HG03439 (cell line): ENCODE data around the gene ANKRD11.

Source experiments
- ATAC-seq: cut with Tn5 transposase; IDR thresholded peaks from one replicate; pipeline ENCODE4 v1.9.1; 2021; ENCODE audit warnings: mild to moderate bottlenecking, moderate library complexity; ENCODE audit not compliant: unreplicated experiment

ANKRD11 gene

DNA sequence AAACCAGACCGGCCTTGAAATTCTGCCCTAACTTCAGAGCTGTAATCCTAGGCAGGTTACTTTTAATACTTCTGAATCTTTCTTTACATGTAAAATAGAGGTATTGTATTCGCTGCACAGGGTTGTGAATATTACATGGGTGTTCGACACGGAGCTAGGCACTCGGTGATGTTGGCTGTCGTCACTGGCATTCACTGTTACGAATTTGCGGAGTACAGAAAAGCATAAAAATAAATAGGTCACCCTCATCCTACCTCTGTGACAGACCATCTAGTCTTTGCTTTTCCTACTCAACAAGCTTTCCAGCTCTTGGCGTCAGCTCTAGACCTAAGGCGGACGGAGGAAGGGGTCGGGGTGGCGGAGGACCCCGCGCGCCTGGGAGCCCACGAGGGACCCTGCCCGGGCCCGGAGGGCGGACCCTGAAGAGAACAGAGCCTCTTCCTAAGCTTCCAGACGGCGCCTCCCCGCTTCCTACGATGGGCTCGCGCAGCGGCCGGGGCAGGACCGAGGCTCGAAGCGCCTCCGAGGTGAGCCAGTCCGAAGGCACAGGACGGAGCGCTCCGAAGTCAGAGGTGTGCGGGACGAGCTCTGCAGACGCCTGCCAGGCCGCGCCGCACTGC is 17.0 kb upstream of the ANKRD11 start:
- peak; percentile 14 for ATAC-seq

DNA sequence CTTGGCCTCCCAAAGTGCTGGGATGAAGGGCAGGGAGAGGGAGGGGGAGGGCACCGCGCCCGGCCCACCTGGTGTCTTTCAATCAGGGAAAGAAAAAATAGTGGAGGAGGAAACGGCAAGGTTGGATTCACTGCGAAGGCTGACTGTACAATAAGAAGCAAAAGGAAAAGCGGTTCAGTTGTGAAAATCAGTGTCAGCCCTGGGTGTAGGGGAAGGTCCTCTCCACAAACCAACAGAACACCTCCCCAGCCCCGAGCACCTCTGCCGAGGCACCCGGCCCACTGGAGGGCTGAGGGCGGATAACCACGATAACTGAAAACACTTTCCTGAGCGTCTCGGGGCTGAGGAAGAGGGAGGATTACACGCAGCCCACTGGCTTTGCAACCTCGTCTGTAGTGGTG is 16.4 kb upstream of the ANKRD11 start:
- no peak for ATAC-seq

DNA sequence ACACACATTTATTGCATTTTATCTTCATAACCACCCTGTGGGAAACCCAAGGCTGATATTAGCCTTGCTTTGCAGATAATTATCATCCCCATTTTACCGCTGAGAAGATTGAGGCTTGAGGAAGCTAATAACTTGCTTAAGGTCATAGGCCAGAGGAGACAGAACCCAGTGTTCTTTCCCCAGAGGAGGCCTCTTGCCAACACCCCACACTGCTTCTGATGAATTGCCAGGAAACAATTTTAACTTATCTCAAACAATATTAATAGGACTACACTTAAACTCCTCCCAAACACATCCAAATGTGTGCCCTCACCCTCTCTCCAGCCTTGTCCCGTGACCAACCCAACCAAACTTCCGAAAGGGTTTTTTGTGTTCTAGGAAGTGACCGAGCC is 15.7 kb upstream of the ANKRD11 start:
- ATAC-seq = no peak

DNA sequence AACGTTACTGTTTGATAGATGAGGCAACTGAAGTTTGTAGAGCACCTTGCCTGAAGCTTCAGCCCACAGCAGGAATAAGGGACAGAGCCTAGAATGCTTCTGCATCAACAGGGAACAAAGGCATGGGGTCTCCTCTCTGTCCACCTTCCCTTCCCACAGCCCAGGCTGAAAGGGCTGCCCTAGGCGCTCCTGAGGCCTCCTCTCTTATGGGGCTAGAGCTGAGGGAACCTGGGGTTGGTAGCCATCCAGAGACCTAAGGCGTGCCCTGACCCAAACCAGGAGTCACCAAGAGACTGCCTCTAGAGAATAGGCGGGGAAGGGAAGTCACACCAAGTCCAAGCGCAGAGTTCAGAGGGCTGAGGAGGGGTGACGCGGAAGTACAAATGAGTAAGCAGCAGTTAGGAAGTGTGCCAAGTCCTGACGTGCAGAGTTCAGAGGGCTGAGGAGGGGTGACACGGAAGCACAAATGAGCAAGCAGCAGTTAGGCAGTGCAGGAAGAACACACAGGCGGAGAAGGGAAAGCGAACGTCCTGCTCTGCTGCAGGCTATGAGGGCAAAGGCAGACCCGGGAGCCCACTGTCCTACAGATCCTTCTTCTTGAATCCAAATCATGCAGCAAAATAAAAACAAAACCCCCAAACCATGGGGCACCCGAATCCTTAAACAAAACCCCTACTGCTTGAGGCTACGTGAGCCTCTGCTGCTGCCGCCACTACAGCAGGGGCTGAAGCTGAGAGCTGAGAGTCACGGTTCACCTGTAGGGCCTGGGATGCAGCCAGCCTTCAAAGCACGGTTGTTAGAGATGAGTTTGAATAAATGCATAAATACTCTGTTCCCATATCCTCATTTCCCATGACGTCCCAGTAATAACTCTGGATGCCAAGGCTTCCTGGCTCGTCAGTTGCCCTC is 15.1 kb upstream of the ANKRD11 start:
- ATAC-seq = no peak

DNA sequence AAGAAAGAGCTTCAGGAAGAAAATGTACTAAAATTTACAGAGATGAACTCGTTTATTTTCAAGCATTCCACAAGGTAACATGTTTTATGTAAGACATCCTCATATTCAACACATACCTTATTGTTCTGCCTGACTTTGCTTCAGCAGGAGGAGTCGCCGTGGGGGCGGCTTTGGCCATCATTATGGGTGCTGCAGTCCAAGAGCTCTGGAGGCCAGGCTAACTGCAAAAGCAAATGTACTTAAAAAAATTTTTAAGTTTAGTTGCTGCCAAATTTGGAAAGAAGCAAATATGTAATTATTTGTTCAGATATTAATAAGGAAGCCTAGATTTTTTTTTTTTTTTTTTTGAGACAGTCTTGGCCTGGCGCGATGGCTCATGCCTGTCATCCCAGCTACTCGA is 13.7 kb upstream of the ANKRD11 start:
- no peak for ATAC-seq

DNA sequence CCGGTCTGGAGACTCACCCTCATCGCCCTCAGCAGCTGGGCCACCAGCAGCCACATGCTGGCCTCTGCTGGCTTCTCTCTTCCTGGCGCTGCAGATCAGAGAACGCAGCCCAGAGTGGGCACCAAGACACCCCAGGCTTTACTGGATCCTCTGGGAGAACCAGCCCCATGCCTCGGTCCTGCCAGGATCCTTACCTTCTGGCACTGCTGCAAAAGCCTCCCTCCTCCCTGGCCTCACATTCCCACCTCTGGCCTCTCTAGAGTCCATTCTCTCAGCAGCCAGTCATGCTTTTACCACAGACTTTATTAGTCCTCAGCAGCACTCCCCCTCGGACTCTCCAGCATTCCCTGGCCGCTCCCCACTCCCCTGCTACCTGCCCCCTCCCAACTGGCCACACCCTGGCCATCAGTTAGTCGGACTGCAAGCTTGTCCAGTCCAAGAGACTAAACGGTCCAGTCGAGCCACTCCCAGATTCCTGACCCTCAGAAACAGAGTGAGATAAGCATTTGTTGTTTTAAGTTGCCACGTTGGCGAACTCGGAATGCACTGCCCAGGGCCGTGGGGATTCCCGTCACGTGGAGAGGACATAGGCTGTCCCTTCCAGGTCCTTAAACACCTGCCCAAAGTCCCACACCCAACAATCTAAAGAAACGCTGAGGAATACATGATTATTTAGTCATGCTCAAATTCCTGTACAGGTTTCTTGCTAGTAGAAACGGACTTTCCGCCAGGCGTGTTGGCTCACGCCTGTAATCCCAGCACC is 11.9 kb upstream of the ANKRD11 start:
- ATAC-seq = no peak

DNA sequence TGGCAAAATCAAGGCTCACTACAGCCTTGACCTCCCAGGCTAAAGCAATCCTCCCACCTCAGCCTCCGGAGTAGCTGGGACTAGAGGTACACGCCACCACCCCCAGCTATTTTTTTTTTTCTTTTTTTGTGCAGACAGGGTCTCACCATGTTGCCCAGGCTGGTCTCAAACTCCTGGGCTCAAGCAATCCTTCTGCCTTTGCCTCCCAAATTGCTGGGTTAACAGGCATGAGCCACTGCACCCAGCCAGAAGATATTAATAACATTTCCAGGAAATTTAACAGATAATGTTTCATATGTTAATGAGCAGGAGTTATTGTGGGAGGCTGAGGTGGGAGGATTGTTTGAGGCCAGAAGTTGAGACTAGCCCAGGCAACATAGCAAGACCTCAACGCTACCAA is 9.4 kb upstream of the ANKRD11 start:
- ATAC-seq = no peak

DNA sequence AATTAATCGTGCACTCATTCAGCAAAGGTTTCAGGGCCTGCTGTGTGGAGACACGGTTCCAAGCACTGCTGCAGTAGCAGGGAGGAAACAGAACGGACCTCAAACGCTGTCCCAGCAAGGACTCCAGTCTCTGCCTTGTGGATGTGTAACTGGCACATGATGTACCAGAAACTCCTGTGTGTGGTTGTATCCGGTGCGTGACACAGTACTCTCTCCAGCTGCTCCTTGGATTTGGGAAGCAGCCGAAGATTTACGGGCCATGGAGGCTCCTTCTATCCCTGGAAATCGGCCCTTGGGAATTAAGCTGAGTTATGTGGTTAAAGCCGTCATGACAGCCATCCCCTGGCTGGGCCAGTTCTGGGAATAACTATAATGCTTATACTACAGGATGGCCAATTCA is 8.5 kb upstream of the ANKRD11 start:
- no peak for ATAC-seq

DNA sequence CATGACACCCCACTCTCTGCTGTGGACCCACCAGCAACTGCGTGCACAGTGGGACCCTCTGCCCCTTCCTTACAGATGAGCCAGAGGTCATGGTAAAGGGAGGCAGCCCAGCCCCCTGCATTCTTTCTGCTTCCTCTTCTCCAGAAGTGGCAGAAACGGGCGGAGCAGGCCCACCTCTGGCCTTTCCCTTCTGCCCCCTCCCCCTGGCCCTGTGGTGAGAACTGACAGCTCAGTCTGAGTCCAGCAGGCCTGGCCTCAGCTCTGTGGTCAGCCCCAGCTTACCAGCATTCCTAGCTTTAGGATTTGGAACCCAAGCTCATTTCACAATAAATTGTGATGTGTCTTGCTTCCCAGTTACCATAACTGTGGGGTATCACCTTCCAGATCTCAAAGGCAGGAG is 4.8 kb upstream of the ANKRD11 start:
- ATAC-seq = no peak

DNA sequence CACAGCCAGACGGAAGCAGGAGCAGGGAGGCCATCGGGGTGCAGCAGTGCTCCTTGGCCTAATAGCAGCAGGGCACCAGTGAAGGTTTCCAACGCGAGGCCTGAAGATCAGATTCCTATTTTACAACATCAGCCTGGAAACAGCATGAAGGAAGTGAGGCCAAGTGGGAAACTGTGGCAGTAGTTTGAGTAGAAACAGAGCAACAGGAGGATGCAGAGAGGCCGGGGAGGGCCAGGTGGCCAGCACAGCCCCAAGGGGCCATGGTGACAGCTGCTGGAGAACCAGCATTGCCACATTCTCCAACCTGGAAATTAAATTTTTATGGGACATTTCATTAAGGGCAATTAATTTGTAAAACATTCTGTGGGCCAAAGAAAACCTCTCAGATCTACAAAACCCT is 3.4 kb upstream of the ANKRD11 start:
- ATAC-seq = no peak

DNA sequence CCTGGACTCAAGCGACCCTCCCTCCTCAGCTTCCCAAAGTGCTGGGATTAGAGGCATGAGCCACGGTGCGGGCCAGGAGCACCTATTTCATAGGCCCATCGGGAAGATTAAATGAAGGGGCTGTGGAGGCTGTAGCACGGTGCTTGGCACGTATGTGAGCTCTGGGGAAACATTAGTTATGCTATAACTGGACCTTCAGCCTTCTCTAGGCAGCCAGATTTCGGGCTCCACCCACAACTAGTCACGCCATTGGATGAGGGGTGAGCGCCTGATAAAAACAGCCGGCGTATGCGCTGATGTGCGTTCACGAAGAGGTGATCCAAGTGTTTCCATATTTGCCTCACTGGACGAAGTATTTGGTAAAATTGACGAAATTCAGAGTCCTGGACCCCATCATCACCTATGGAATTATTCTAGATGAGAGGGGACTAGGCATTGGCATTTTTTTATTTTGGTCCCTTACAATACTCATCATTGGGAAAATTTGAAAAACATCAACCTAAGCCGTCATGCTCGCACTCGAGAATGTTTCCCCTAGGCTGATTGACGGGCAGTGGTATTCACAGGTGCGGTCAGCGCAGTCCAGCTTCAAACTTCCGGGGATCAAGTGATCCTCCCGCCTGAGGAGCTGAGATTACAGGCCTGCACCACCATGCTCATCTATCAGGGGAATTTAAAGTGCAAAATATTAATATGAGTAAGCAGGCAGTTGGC is 1.8 kb upstream of the ANKRD11 start:
- ATAC-seq = no peak

DNA sequence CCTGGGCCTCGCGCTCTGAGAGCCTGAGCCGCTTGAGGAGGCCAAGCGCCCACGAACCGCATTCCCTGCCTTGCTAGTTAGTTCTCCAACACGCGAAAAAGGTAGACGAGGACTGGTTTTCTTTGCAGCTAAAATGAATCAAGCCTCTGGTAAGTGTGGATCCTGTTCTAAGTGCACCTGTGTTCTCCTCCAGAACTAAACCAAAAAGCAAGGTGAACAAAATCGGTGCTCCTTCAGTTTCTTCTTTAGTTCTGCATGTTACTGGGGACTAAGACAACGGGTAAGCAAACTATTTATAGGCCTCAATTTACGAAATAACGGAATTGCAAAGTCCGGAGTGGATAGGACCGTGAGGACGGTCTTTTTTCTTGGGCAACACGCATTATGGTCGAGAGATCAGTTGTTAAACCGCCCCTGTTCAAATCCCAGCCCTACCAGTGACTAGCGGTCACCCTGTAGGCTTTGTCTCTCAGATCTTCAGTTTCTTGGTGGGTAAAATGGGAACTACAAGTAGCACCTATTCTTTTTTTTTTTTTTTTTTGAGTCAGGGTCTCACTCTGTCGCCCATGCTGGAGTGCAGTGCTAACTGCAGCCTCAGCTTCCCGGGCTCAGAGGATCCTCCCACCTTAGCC is 993 bp upstream of the ANKRD11 start:
- ATAC-seq = no peak

DNA sequence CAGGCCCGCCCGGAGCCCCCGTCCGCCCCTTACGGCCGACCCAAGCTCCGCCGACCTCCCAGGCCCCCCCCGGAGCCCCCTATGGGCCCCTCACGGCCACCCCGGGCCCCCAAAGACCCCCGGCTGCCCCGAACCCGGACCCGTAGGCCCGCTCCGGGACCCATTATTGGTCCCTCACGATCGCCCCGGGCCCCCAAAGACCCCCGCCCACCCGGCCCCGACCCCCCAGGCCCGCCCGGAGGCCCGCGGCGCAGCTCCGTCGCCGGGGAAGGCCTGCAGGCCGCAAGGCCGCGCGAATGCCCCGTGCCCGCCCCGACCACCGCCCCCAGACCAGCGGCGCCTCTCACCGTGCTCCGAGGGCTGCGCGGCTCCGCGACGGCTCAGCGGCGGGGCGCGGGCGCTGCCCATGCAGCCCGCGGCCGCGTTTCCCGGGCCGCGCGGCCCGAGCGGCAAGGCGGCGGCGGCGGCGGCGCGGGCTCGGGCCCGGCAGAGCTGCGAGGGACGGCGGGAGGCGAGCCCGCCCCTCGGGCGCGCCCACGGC is 393 bp downstream of the ANKRD11 start:
- ATAC-seq = no peak

DNA sequence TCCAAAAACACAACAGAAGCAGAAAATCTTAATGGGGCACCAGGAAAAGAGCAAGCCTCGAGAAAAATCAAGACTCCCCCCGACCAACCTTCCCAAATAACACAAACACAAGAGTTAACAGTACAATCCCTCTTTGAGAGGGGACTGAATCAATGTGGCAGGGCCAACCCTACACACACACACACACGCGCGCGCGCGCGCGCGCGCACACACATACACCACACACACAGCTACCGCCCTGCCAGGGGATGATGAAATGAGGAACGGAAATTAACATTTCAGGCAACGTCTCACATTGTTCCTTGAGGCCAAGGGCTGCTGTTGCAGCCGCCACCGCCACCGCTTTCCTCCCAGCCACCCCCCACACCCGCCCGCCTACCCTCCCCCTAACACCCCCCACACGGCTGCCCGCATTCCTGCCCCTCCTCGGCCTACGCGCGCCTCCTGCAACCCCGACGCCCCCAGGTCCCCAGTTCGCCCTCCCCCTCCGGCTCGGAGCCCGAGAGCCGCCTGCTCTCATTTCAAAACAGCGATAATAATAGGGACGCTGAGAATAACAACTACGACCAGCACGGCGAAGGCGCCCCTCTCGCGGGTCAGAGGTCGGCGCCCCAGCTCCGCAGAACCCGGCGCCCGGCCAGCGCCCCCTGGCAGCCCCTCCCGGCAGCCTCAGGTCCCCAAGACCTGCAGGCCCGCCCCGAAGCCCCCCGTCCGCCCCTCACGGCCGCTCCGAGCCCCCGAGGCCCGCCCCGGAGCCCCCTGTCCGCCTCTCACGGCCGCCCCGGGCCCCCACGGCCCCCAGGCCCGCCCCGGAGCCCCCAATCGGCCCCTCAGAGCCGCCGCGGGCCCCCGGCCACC is 1.1 kb downstream of the ANKRD11 start:
- ATAC-seq = no peak

DNA sequence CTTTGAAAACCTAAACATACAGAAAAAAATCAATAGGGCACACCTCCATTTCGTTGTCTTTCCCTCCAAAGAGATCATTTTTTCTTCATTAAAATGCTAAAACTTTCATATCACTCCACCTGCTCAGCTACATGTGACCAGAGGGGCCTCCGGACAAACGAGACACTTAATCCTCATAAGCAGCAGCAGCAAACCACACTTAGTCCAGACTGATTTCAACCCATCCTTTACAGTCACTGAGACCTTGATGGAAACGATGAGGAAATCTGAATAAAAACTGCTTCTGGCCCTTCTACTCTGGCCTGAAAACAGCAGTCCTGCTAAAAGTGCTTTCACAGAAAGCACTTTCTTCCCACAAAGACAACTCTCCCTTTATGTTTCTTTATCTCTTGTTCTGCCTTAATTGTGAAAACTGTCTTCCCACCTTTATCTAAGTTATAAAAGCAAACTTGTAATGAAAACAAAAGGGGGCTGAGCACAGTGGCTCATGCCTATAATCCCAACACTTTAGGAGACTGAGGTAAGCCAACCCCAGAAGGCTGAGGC is 4.6 kb downstream of the ANKRD11 start:
- ATAC-seq = no peak

DNA sequence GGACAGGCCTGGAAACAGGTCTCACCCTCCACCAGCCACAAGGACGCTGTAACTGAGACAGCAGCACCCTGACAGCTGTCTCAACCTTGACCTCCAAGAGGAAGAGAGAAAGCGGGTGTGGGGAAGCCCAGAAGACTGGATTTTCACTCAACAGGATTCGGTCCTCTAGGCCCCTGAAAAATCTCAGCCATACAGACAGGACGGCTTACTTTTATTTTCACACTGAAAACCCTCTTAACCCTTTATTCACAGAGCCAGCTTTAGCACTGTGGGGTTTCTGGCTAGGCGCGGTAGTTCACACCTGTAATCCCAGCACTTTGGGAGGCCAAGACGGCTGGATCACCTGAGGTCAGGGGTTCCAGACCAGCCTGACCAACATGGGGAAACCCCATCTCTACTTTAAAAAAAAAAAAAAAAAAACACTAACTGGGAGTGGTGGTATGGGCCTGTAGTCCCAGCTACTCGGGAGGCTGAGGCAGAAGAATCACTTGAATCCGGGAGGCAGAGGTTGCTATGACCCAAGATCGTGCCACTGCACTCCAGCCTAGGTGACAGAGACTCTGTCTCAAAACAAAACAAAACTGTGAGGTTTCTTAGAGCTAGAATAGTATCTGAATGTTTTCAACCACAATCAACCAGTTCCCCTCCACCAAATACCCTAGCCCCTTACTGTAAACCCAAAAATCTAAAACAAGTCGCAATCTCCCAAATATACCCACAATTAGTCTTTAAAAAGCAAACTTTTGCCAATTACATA is 5.3 kb downstream of the ANKRD11 start:
- ATAC-seq = no peak

DNA sequence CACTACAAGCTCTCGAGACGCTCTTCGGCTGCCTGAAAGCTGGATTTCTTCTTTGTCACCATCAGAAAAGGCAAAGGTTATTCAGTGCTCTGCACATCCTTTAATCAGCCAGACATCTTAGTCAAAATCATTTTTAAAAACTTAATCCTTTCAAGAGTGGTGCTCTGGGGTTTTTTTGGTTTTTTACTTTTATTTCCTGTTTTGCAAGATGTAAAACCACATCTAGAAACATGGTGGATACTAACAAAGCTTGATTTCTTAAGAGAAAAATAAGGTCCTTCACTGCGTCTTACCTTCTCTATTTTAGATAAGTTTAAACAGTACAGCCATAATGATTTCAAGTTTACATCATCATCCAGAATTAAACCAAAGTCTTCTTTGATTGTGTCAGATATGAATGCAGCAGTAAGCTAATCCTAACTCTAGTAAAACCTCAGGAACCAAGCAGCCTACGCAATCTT is 6.3 kb downstream of the ANKRD11 start:
- ATAC-seq = no peak

DNA sequence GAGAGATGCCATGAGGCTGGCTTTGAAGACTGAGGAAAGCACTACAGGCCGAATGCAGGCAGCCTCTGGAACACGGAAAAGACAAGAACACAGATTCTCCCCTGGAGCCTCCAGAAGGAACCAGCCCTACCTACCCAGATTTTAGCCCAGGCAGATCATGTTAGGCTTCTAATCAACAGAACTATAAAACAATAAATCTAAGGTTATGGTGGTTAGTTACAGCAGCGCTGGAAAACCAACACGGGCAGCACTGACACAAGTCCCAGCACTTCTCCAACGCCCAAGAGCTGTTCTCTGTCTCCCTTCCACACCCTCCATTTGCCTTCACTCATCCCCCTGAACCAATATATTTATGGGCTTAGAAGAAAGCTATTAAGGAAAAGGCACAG is 7.5 kb downstream of the ANKRD11 start:
- ATAC-seq = no peak
